GM18498 (cell line): ENCODE data around the gene SCGB3A1.
A peak's percentile ranks its signal among the peaks of the same experiment; 100 is the strongest.

Experiments used
- ATAC-seq: cut with Tn5 transposase; IDR thresholded peaks from one replicate; pipeline ENCODE4 v1.9.1; 2021; ENCODE audit warnings: mild to moderate bottlenecking, moderate library complexity; ENCODE audit not compliant: unreplicated experiment

Gene SCGB3A1

GRCh38 chr5:180590543-180591310 is 572 bp downstream of the SCGB3A1 start:
- ATAC-seq, result peak; percentile 12

- peak; percentile 47 for ATAC-seq
Measured at GRCh38 chr5:180589771-180590542, 1.3 kb downstream of the SCGB3A1 start.

GRCh38 chr5:180586870-180587269 is 4.4 kb downstream of the SCGB3A1 start:
- no peak for ATAC-seq

GRCh38 chr5:180586204-180586603 is 5.1 kb downstream of the SCGB3A1 start:
- no peak for ATAC-seq

GRCh38 chr5:180583738-180584137 is 7.6 kb downstream of the SCGB3A1 start:
- no peak for ATAC-seq

GRCh38 chr5:180580681-180581080 is 10.6 kb downstream of the SCGB3A1 start:
- no peak for ATAC-seq

GRCh38 chr5:180575571-180575970 is 15.7 kb downstream of the SCGB3A1 start:
- ATAC-seq, result no peak

GRCh38 chr5:180568914-180569313 is 22.4 kb downstream of the SCGB3A1 start:
- no peak for ATAC-seq

GRCh38 chr5:180563994-180564393 is 27.3 kb downstream of the SCGB3A1 start:
- peak; percentile 36 for ATAC-seq

GRCh38 chr5:180558232-180558631 is 33.1 kb downstream of the SCGB3A1 start:
- ATAC-seq, result no peak

GRCh38 chr5:180557217-180557809 is 34.0 kb downstream of the SCGB3A1 start:
- no peak for ATAC-seq

GRCh38 chr5:180555168-180555921 is 36.0 kb downstream of the SCGB3A1 start:
- no peak for ATAC-seq

GRCh38 chr5:180553530-180553929 is 37.8 kb downstream of the SCGB3A1 start:
- no peak for ATAC-seq

- ATAC-seq, result no peak
Measured at GRCh38 chr5:180548563-180548962, 42.7 kb downstream of the SCGB3A1 start.

GRCh38 chr5:180545248-180545647 is 46.1 kb downstream of the SCGB3A1 start:
- ATAC-seq, result no peak

GRCh38 chr5:180541710-180542109 is 49.6 kb downstream of the SCGB3A1 start:
- ATAC-seq, result no peak
